Neural cell (in vitro differentiated cells): Measurements from ENCODE around the gene FOXJ3. TPM values are rescaled to one million over a fixed set of nuclear protein-coding genes. Genes with fewer than 3 reads are reported as not detected.

Experiments
- H2AFZ ChIP-seq: fragments of 200-600, 300-800 bp; sonication (generic), shearing (Covaris generic); 2 replicates; pipeline ENCODE4 v1.6.0; 2014; ENCODE audit warnings: low read depth, mild to moderate bottlenecking, antibody characterized with exemption, low read length, moderate library complexity
- H3F3A ChIP-seq: fragments of 200-600 bp; shearing (Covaris generic); 2 replicates; pipeline ENCODE4 v1.6.1; 2016; ENCODE audit warnings: mild to moderate bottlenecking, moderate library complexity, mixed read lengths, antibody characterized with exemption, low read length; ENCODE audit not compliant: insufficient read depth, poor library complexity, severe bottlenecking
- H3K27ac ChIP-seq: fragments of 200-600, 300-800 bp; sonication (generic), shearing (Covaris generic); 2 replicates; pipeline ENCODE4 v1.5.1; 2014; ENCODE audit warnings: mild to moderate bottlenecking, low read length, moderate library complexity
- H3K27me3 ChIP-seq: fragments of 300-800, 200-600 bp; sonication (generic), shearing (Covaris generic); 2 replicates; pipeline ENCODE4 v1.6.0; 2014; ENCODE audit warnings: mild to moderate bottlenecking, low read depth, low read length, moderate library complexity; ENCODE audit not compliant: insufficient read depth
- H3K36me3 ChIP-seq: fragments of 300-800, 200-600 bp; sonication (generic), shearing (Covaris generic); 2 replicates; pipeline ENCODE4 v1.5.1; 2014; ENCODE audit warnings: mild to moderate bottlenecking, antibody characterized with exemption, low read length, moderate library complexity; ENCODE audit not compliant: insufficient read depth
- H3K4me2 ChIP-seq: fragments of 300-800, 200-600 bp; sonication (generic), shearing (Covaris generic); 2 replicates; pipeline ENCODE4 v1.6.0; 2014; ENCODE audit warnings: mild to moderate bottlenecking, low read length
- H3K4me3 ChIP-seq: fragments of 300-800, 200-600 bp; sonication (generic), shearing (Covaris generic); 2 replicates; pipeline ENCODE4 v1.5.1; 2014; ENCODE audit warnings: mild to moderate bottlenecking, low read length, moderate library complexity
- H3K79me2 ChIP-seq: fragments of 200-600 bp; shearing (Covaris generic); replicated peaks from 2 replicates; pipeline ENCODE4 v1.6.0; 2014; ENCODE audit warnings: mild to moderate bottlenecking, low read length, moderate library complexity; ENCODE audit not compliant: insufficient read depth
- H3K9ac ChIP-seq: fragments of 300-800, 200-600 bp; sonication (generic), shearing (Covaris generic); 2 replicates; pipeline ENCODE4 v1.6.1; 2016; ENCODE audit warnings: mild to moderate bottlenecking, low read length, mixed read lengths
- H3K9me2 ChIP-seq: fragments of 200-600 bp; shearing (Covaris generic); 2 replicates; pipeline ENCODE4 v1.6.1; 2016; ENCODE audit warnings: mild to moderate bottlenecking, low read length, mixed read lengths; ENCODE audit not compliant: insufficient read depth
- H3K9me3 ChIP-seq: fragments of 200-600, 300-800 bp; sonication (generic), shearing (Covaris generic); 2 replicates; pipeline ENCODE4 v1.6.1; 2016; ENCODE audit warnings: mild to moderate bottlenecking, mixed run types, low read length, moderate library complexity, mixed read lengths
- H4K20me1 ChIP-seq: fragments of 200-600 bp; shearing (Covaris generic); 2 replicates; pipeline ENCODE4 v1.6.1; 2016; ENCODE audit warnings: mild to moderate bottlenecking, mixed run types; ENCODE audit not compliant: insufficient read depth
- CTCF ChIP-seq: fragments of 450-650 bp; IDR thresholded peaks from 2 replicates; pipeline ENCODE4 v1.5.1; 2014; ENCODE audit warnings: antibody characterized with exemption, mild to moderate bottlenecking, moderate library complexity; ENCODE audit not compliant: poor library complexity, severe bottlenecking
- EP300 ChIP-seq: fragments of 450-650 bp; conservative IDR thresholded peaks from 2 replicates; pipeline ENCODE4 v1.6.1; 2014; ENCODE audit warnings: antibody characterized with exemption, mild to moderate bottlenecking, moderate library complexity; ENCODE audit not compliant: poor library complexity, severe bottlenecking
- EZH2 ChIP-seq: fragments of 200-600, 300-800 bp; shearing (Covaris generic), sonication (generic); IDR thresholded peaks from 2 replicates; pipeline ENCODE4 v1.6.1; 2014; ENCODE audit warnings: antibody characterized with exemption, low read length, borderline replicate concordance, mild to moderate bottlenecking; ENCODE audit not compliant: insufficient read depth, poor library complexity, severe bottlenecking
- MXI1 ChIP-seq: fragments of 450-650 bp; conservative IDR thresholded peaks from 2 replicates; pipeline ENCODE4 v1.6.1; 2014; ENCODE audit warnings: antibody characterized with exemption, mild to moderate bottlenecking; ENCODE audit not compliant: poor library complexity, severe bottlenecking
- POLR2AphosphoS5 ChIP-seq: IDR thresholded peaks from 2 replicates; pipeline ENCODE4 v1.6.1; 2012
- RAD21 ChIP-seq: fragments of 450-650 bp; conservative IDR thresholded peaks from 2 replicates; pipeline ENCODE4 v1.6.1; 2014; ENCODE audit warnings: antibody characterized with exemption, mild to moderate bottlenecking, moderate library complexity
- REST ChIP-seq: IDR thresholded peaks from 2 replicates; pipeline ENCODE4 v1.6.1; 2012; ENCODE audit warnings: borderline replicate concordance
- SMC3 ChIP-seq: fragments of 450-650 bp; conservative IDR thresholded peaks from 2 replicates; pipeline ENCODE4 v1.6.1; 2014; ENCODE audit warnings: antibody characterized with exemption, mild to moderate bottlenecking, moderate library complexity; ENCODE audit not compliant: poor library complexity
- TAF1 ChIP-seq: IDR thresholded peaks from 2 replicates; pipeline ENCODE4 v1.6.1; 2012; ENCODE audit warnings: low read depth
- polyA plus RNA-seq: library from polyadenylated mRNA; depleted of rRNA; stranded (reverse); fragments of >200 nt; gene quantifications from 2 replicates; pipeline ENCODE4 v1.2.3, GENCODE V29; 2014

Gene FOXJ3
- polyA plus RNA-seq, 1 donor from 2014 or later = 36.0 TPM

GRCh38 chr1:42313970-42314369 lies 21.1 kb downstream of the FOXJ3 start:
- no peaks in the 10 kb centered on the region for H4K20me1 ChIP-seq
- no peaks in the 10 kb centered on the region for H3K36me3 ChIP-seq
- TF ChIP-seq TAF1 = no peak
- TF ChIP-seq CTCF = no peak
- no peak for TF ChIP-seq MXI1
- TF ChIP-seq SMC3 = no peak
- no peak for TF ChIP-seq EZH2
- no peak for TF ChIP-seq RAD21
- no peak for TF ChIP-seq REST
- TF ChIP-seq POLR2AphosphoS5 = no peak
- TF ChIP-seq EP300 = no peak

GRCh38 chr1:42312576-42313212 lies 22.3 kb downstream of the FOXJ3 start:
- H3K4me2 ChIP-seq = no peak overlapping the region
- no peaks in the 10 kb centered on the region for H4K20me1 ChIP-seq
- H3K79me2 ChIP-seq = peaks cover 75% of the 10 kb centered on the region
- H3K4me3 ChIP-seq = no peak overlapping the region
- H3K27ac ChIP-seq = no peak overlapping the region
- no peaks in the 10 kb centered on the region for H3K9me3 ChIP-seq
- H3K27me3 ChIP-seq = no peaks in the 10 kb centered on the region
- TF ChIP-seq SMC3 = no peak
- no peaks in the 10 kb centered on the region for H3F3A ChIP-seq
- H3K9me2 ChIP-seq = no peaks in the 10 kb centered on the region
- no peaks in the 10 kb centered on the region for H3K36me3 ChIP-seq
- no peak overlapping the region for H3K9ac ChIP-seq
- no peak overlapping the region for H2AFZ ChIP-seq

More at GRCh38 chr1:42313970-42314369, 21.1 kb downstream of the FOXJ3 start:
- H3K9me3 ChIP-seq = no peaks in the 10 kb centered on the region
- H3K27ac ChIP-seq = no peak overlapping the region
- H3K27me3 ChIP-seq = no peaks in the 10 kb centered on the region
- H3K9ac ChIP-seq = no peak overlapping the region
- no peak overlapping the region for H3K4me2 ChIP-seq
- no peak overlapping the region for H3K4me3 ChIP-seq
- H3K9me2 ChIP-seq = no peaks in the 10 kb centered on the region
- H3K79me2 ChIP-seq = peaks cover 83% of the 10 kb centered on the region
- H3F3A ChIP-seq = no peaks in the 10 kb centered on the region
- H2AFZ ChIP-seq = no peak overlapping the region
